HCT116 (cell line): ENCODE results near the gene DOP1B. TPM values are rescaled to one million over a fixed set of nuclear protein-coding genes. Genes with fewer than 3 reads are reported as not detected.

ENCODE experiments used
- ATAC-seq: fragments of 200-7000 bp; cut with Tn5 transposase; 2 replicates; pipeline ENCODE4 v1.9.1; 2020; ENCODE audit warnings: mild to moderate bottlenecking, moderate library complexity
- BruUV-seq: library from RNA; stranded (reverse); fragments of 400-500 nt; replicated peaks from 2 replicates; lab custom pipeline; 2021; lab: Mats Ljungman, UMichigan
- CTCF ChIA-PET: fragments of 300-600 bp; sonication (Branson Sonifier 250); formaldehyde crosslinking; loops from one replicate; lab custom pipeline; 2021; ENCODE audit warnings: antibody characterized with exemption; lab: Charles Lee
- POLR2A ChIA-PET: fragments of 300-600, 350-600 bp; sonication (Branson Sonifier 250); formaldehyde crosslinking; loops from one replicate; lab custom pipeline; 2021; ENCODE audit warnings: antibody characterized with exemption; lab: Charles Lee
- RAD21 ChIA-PET, 2 experiments: fragments of 300-600 bp; sonication (Branson Sonifier 250); formaldehyde crosslinking; loops; one replicate each; lab custom pipeline; 2023; ENCODE audit warnings: low total read pairs in 2 of 2; ENCODE audit not compliant: uncharacterized antibody in 2 of 2, unreplicated experiment in 2 of 2, low non-redundant PET in 1 of 2; lab: Charles Lee
- DNase-seq: peaks from one replicate; pipeline ENCODE4 v3.0.0-alpha.2; 2010; ENCODE audit warnings: low read depth, low spot score
- H2AFZ ChIP-seq: fragments of 200-600 bp; shearing (Covaris generic), sonication (generic); 2 replicates; pipeline ENCODE4 v1.6.1; 2017; ENCODE audit warnings: low read depth, mixed run types, mixed read lengths, antibody characterized with exemption, low read length; ENCODE audit not compliant: poor library complexity, severe bottlenecking
- H3K27ac ChIP-seq: 2 replicates; pipeline ENCODE4 v1.5.1; 2012; ENCODE audit warnings: low read depth, low read length
- H3K27me3 ChIP-seq: fragments of 200-600 bp; sonication (generic); 2 replicates; pipeline ENCODE4 v1.6.1; 2016; ENCODE audit warnings: mixed run types, low read length, mixed read lengths; ENCODE audit not compliant: insufficient read depth
- H3K36me3 ChIP-seq, 2 experiments: fragments of 200-500 bp in 1 of 2; fragments of 200-600 bp in 1 of 2; sonication (Bioruptor generic) in 1 of 2; sonication (generic) in 1 of 2; 2 replicates each; pipeline versions ENCODE4 v1.5.1 to v1.6.1; 2014 to 2016; ENCODE audit warnings: low read length in 2 of 2, inconsistent platforms in 1 of 2, mixed read lengths in 1 of 2, mixed run types in 1 of 2; ENCODE audit not compliant: insufficient read depth in 2 of 2, control insufficient read depth in 1 of 2
- H3K4me1 ChIP-seq, 2 experiments: fragments of 200-600 bp in 1 of 2; sonication (generic) in 1 of 2; 2 replicates each; pipeline versions ENCODE4 v1.5.1 to v1.6.1; 2012 to 2017; ENCODE audit warnings: low read length in 2 of 2, inconsistent platforms in 1 of 2, mild to moderate bottlenecking in 1 of 2, mixed read lengths in 1 of 2, mixed run types in 1 of 2, moderate library complexity in 1 of 2; ENCODE audit not compliant: insufficient read depth in 2 of 2, control insufficient read depth in 1 of 2
- H3K4me2 ChIP-seq: fragments of 200-600 bp; sonication (generic); 2 replicates; pipeline ENCODE4 v1.6.1; 2017; ENCODE audit warnings: mixed run types, low read length, mixed read lengths
- H3K4me3 ChIP-seq, 2 experiments: fragments of 200-600 bp in 1 of 2; sonication (generic) in 1 of 2; replicated peaks in 1 of 2; 2 replicates each; pipeline ENCODE4 v1.5.1; 2011 to 2016; ENCODE audit warnings: low read length in 2 of 2, control low read depth in 1 of 2, low read depth in 1 of 2, mild to moderate bottlenecking in 1 of 2, mixed read lengths in 1 of 2, mixed run types in 1 of 2
- H3K79me2 ChIP-seq: fragments of 200-600 bp; sonication (generic); 2 replicates; pipeline ENCODE4 v1.6.1; 2017; ENCODE audit warnings: mild to moderate bottlenecking, mixed run types, low read length, moderate library complexity, mixed read lengths; ENCODE audit not compliant: insufficient read depth
- H3K9ac ChIP-seq: fragments of 200-600 bp; sonication (generic); 2 replicates; pipeline ENCODE4 v1.6.1; 2016; ENCODE audit warnings: low read length, mixed read lengths
- H3K9me2 ChIP-seq: fragments of 200-600 bp; sonication (generic), shearing (Covaris generic); 2 replicates; pipeline ENCODE4 v1.6.1; 2017; ENCODE audit warnings: mixed run types, mild to moderate bottlenecking, moderate library complexity; ENCODE audit not compliant: insufficient read depth
- H3K9me3 ChIP-seq, 2 experiments: fragments of 200-500 bp in 1 of 2; fragments of 200-600 bp in 1 of 2; sonication (Bioruptor generic) in 1 of 2; sonication (generic) in 1 of 2; 2 replicates each; pipeline ENCODE4 v1.6.1; 2014 to 2017; ENCODE audit warnings: low read length in 2 of 2, mixed read lengths in 2 of 2, inconsistent platforms in 1 of 2, low read depth in 1 of 2, mild to moderate bottlenecking in 1 of 2, mixed run types in 1 of 2, moderate library complexity in 1 of 2; ENCODE audit not compliant: control insufficient read depth in 1 of 2, insufficient read depth in 1 of 2
- H4K20me1 ChIP-seq: fragments of 200-600 bp; sonication (generic), shearing (Covaris generic); 2 replicates; pipeline ENCODE4 v1.6.1; 2017; ENCODE audit warnings: mixed run types, mild to moderate bottlenecking, moderate library complexity; ENCODE audit not compliant: insufficient read depth
- ATF3 ChIP-seq: IDR thresholded peaks from 2 replicates; pipeline ENCODE4 v1.6.1; 2012
- EGR1 ChIP-seq: IDR thresholded peaks from 2 replicates; pipeline ENCODE4 v1.6.1; 2012; ENCODE audit warnings: low read depth
- EZH2phosphoT487 ChIP-seq: fragments of 200-600 bp; IDR thresholded peaks from 2 replicates; pipeline ENCODE4 v1.6.1; 2018; ENCODE audit warnings: antibody characterized with exemption, borderline replicate concordance
- FOSL1 ChIP-seq: IDR thresholded peaks from 2 replicates; pipeline ENCODE4 v1.6.1; 2012; ENCODE audit warnings: low read depth
- JUND ChIP-seq: IDR thresholded peaks from 2 replicates; pipeline ENCODE4 v1.6.1; 2012
- RAD21 ChIP-seq: IDR thresholded peaks from 2 replicates; pipeline ENCODE4 v1.6.1; 2012; ENCODE audit warnings: low read depth, mild to moderate bottlenecking
- REST ChIP-seq: IDR thresholded peaks from 2 replicates; pipeline ENCODE4 v1.6.1; 2012; ENCODE audit warnings: low read depth
- SIN3A ChIP-seq: IDR thresholded peaks from 2 replicates; pipeline ENCODE4 v1.6.1; 2012; ENCODE audit warnings: low read depth
- SP1 ChIP-seq: IDR thresholded peaks from 2 replicates; pipeline ENCODE4 v1.6.1; 2012; ENCODE audit warnings: low read depth
- SRF ChIP-seq: IDR thresholded peaks from 2 replicates; pipeline ENCODE4 v1.6.1; 2012; ENCODE audit warnings: low read depth
- TCF7L2 ChIP-seq: IDR thresholded peaks from 2 replicates; pipeline ENCODE4 v1.7.0; 2011; ENCODE audit warnings: borderline replicate concordance, inconsistent platforms; ENCODE audit not compliant: insufficient read depth, insufficient read length; ENCODE audit errors: extremely low read depth
- YY1 ChIP-seq: IDR thresholded peaks from 2 replicates; pipeline ENCODE4 v1.6.1; 2011; ENCODE audit warnings: low read length, low read depth, moderate library complexity, mild to moderate bottlenecking; ENCODE audit not compliant: insufficient replicate concordance; ENCODE audit errors: extremely low read depth
- ZFX ChIP-seq: fragments of 450-650 bp; IDR thresholded peaks from 2 replicates; pipeline ENCODE4 v1.6.1; 2017
- ZNF274 ChIP-seq: fragments of 200-500 bp; sonication (Bioruptor generic); IDR thresholded peaks from 2 replicates; pipeline ENCODE4 v1.6.1; 2014; ENCODE audit warnings: mild to moderate bottlenecking, low read depth, low read length, inconsistent platforms
- intact Hi-C: fragments of 100-400 bp; cut with micrococcal nuclease; formaldehyde crosslinking; loops from 2 replicates; pipeline ENCODE4 v1.10.0; 2022
- total RNA-seq: library from RNA; stranded (reverse); gene quantifications from one replicate; pipeline ENCODE4 v1.2.1, GENCODE V29; 2021; ENCODE audit not compliant: unreplicated experiment

DOP1B gene
- total RNA-seq, 1 experiment from 2014 or later = 15.4 TPM

- TF ChIP-seq TCF7L2 (no peak), FOSL1 (no peak), EZH2phosphoT487 (no peak)
Observed at GRCh38 chr21:36193200-36193599, 36.6 kb downstream of the DOP1B start (continued).

- no peak overlapping the region for H2AFZ ChIP-seq
- H3K4me1 ChIP-seq = peaks cover under 1 to 13% of the 10 kb centered on the region in 2 experiments; a peak in 3 of 4 replicates
- ChIA-PET RAD21 (no interaction called here), POLR2A (no interaction called here), CTCF (no interaction called here)
- no peak for ATAC-seq
- no peaks in the 10 kb centered on the region for H3K36me3 ChIP-seq
- no peak for DNase-seq
- no TSS peak for BruUV-seq
- no peak overlapping the region for H3K4me3 ChIP-seq
- no peaks in the 10 kb centered on the region for H3K9me2 ChIP-seq
- TF ChIP-seq ZNF274 (no peak), TCF7L2 (no peak), ZFX (no peak), RAD21 (no peak), YY1 (no peak), EGR1 (no peak), SRF (no peak), ATF3 (no peak), JUND (no peak), REST (no peak), SIN3A (no peak), SP1 (no peak), EZH2phosphoT487 (no peak)
- H3K27me3 ChIP-seq = no peaks in the 10 kb centered on the region
- no peaks in the 10 kb centered on the region for H3K79me2 ChIP-seq
- no peak overlapping the region for H3K27ac ChIP-seq
- intact Hi-C loops = no loop called here
- H3K4me2 ChIP-seq = no peak overlapping the region
- H3K9me3 ChIP-seq = no peaks in the 10 kb centered on the region
- H3K9ac ChIP-seq = no peak overlapping the region
- no peaks in the 10 kb centered on the region for H4K20me1 ChIP-seq
Observed at GRCh38 chr21:36194024-36194423, 37.4 kb downstream of the DOP1B start.
